ENCODE data around the gene NCAM2.

The NCAM2 gene

DNA sequence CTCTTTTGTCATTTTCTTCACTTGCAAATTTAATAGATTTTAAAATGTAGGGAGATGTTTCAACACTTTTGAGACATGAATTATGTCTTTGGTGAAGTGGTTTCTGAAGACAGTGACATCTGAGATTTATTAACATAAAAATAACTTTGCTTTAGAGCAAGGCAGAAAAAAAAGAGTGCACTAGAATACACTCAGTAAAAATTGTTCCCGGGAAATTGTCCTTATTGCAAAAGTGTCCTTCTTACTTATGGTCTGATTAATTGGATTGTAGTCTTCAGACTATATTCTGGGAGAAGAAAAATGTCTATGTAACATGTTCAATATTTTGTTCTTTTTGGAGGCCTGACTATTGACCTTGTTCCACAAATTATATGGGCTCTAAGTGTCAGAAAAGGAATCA lies 468.5 kb downstream of the NCAM2 start:
- DNase-seq: no peak

DNA sequence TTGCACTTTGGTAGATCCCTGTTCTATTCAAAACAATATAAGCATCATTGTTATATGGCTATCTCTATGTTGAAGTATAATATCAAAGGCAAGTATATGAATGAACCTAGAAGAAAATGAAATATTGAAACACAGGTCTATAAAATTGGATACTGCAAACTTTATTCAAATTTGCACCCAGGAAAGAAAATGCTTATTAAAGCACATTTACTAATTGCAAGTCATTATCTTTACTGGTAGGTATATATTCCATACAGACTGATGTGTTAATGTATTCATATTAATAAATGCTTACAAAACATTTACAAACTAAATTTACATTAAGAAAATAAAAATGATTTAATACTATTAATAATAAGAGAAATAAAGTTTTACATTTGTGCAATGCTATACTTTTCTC lies 469.8 kb downstream of the NCAM2 start:
- no peak for DNase-seq

- no peak for DNase-seq
Observed at GRCh38 chr21:21481239-21481638, 483.0 kb downstream of the NCAM2 start.

DNA sequence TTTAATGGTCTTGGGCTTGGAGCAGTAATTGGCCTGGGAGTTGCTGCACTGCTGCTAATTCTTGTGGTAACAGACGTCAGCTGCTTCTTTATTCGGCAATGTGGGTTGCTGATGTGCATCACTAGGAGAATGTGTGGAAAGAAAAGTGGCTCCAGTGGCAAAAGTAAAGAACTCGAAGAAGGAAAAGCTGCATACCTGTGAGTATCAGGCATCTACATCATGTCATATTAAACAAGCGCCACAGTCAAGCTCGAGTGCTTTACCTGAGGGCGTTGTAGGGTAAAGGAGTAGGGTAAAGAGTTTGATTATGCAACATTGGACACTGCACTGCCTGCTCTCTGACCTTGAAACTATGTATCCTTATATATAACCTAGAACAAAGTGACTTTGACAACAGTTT lies 510.6 kb downstream of the NCAM2 start:
- DNase-seq: no peak

GRCh38 chr21:21530680-21531079 lies 532.5 kb downstream of the NCAM2 start:
- DNase-seq: no peak

GRCh38 chr21:21547368-21547953 lies 549.3 kb downstream of the NCAM2 start:
- DNase-seq: no peak

GRCh38 chr21:21559285-21560045 lies 561.3 kb downstream of the NCAM2 start:
- DNase-seq: no peak

Data from NCI-H226 (cell line).